A549 (cell line): ENCODE measurements around the gene PGBD4.

Experiments
- CBX8 ChIP-seq: fragments of 200-600 bp; sonication (generic); IDR thresholded peaks from 2 replicates; pipeline ENCODE4 v1.6.1; 2016
- GATA3 ChIP-seq: IDR thresholded peaks from 2 replicates; pipeline ENCODE4 v1.6.1; 2012; ENCODE audit warnings: borderline replicate concordance
- JUN ChIP-seq, 2 experiments: fragments of >200 bp; sonication (Bioruptor Twin); formaldehyde crosslinking; IDR thresholded peaks; 2 replicates in 1 of 2; 3 replicates in 1 of 2; pipeline ENCODE4 v1.6.1; 2016 to 2017
- KDM5A ChIP-seq: fragments of 200-600 bp; sonication (generic); IDR thresholded peaks from 2 replicates; pipeline ENCODE4 v1.6.1; 2016; ENCODE audit warnings: antibody characterized with exemption, mild to moderate bottlenecking
- MYC ChIP-seq: IDR thresholded peaks from 2 replicates; pipeline ENCODE4 v1.6.1; 2012; ENCODE audit warnings: mild to moderate bottlenecking, inconsistent platforms, low read length, improper control_type of control experiment, borderline replicate concordance
- NFE2L2 ChIP-seq: fragments of 150-350 bp; conservative IDR thresholded peaks from 2 replicates; pipeline ENCODE4 v1.6.1; 2014; ENCODE audit warnings: low read length
- NR3C1 ChIP-seq: fragments of >200 bp; sonication (Bioruptor Twin); formaldehyde crosslinking; IDR thresholded peaks from 3 replicates; pipeline ENCODE4 v1.6.1; 2017
- POLR2A ChIP-seq: IDR thresholded peaks from 2 replicates; pipeline ENCODE4 v1.6.1; 2012; ENCODE audit warnings: mild to moderate bottlenecking, low read length
- RAD21 ChIP-seq, 2 experiments: fragments of >200 bp in 1 of 2; sonication (Bioruptor Twin) in 1 of 2; formaldehyde crosslinking in 1 of 2; IDR thresholded peaks in 1 of 2; conservative IDR thresholded peaks in 1 of 2; 2 replicates in 1 of 2; 3 replicates in 1 of 2; pipeline ENCODE4 v1.6.1; 2012 to 2018; ENCODE audit warnings: inconsistent platforms in 1 of 2
- RFX5 ChIP-seq: fragments of 450-650 bp; IDR thresholded peaks from 2 replicates; pipeline ENCODE4 v1.7.1; 2014; ENCODE audit warnings: antibody characterized with exemption, mild to moderate bottlenecking, moderate library complexity
- TF ChIP-seq, protein P1 (sequence below): fragments of >200 bp; sonication (Bioruptor Twin); formaldehyde crosslinking; IDR thresholded peaks from 3 replicates; pipeline ENCODE4 v1.5.1; 2016
- TF ChIP-seq, protein P2 (sequence below): fragments of 450-650 bp; IDR thresholded peaks from 2 replicates; pipeline ENCODE4 v1.6.1; 2014; ENCODE audit warnings: antibody characterized with exemption

DNA sequence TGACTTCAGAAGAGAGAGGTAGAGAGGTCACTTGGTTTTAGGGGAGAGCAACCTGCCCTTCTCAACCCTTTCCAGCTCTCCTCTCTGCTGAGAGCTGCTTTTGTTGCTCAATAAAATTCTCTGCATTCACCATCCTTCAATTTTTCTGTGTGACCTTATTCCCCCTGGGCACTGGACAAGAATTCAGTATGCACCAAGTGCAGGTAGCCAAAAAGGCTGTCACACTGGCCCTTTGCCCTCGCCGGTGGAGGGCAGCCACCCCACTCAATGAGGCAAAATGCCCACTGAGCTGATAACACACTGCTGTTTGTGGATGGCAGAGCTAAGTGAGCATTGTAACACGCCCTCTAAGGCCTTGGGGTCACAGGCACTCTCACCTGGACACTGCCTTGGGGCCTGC lies 12.9 kb downstream of the PGBD4 start:
- TF ChIP-seq, protein P1, sequence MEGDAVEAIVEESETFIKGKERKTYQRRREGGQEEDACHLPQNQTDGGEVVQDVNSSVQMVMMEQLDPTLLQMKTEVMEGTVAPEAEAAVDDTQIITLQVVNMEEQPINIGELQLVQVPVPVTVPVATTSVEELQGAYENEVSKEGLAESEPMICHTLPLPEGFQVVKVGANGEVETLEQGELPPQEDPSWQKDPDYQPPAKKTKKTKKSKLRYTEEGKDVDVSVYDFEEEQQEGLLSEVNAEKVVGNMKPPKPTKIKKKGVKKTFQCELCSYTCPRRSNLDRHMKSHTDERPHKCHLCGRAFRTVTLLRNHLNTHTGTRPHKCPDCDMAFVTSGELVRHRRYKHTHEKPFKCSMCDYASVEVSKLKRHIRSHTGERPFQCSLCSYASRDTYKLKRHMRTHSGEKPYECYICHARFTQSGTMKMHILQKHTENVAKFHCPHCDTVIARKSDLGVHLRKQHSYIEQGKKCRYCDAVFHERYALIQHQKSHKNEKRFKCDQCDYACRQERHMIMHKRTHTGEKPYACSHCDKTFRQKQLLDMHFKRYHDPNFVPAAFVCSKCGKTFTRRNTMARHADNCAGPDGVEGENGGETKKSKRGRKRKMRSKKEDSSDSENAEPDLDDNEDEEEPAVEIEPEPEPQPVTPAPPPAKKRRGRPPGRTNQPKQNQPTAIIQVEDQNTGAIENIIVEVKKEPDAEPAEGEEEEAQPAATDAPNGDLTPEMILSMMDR: no peak
- TF ChIP-seq JUN (IDR thresholded peaks at IDR 0.05) (no peak), RAD21 (conservative IDR thresholded peaks at IDR 0.05 in 1 of 2, IDR thresholded peaks at IDR 0.05 in 1 of 2) (no peak), MYC (no peak), POLR2A (no peak), GATA3 (no peak), NFE2L2 (no peak), NR3C1 (no peak), KDM5A (no peak), RFX5 (no peak), CBX8 (no peak)
- TF ChIP-seq, protein P2, sequence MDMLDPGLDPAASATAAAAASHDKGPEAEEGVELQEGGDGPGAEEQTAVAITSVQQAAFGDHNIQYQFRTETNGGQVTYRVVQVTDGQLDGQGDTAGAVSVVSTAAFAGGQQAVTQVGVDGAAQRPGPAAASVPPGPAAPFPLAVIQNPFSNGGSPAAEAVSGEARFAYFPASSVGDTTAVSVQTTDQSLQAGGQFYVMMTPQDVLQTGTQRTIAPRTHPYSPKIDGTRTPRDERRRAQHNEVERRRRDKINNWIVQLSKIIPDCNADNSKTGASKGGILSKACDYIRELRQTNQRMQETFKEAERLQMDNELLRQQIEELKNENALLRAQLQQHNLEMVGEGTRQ: no peak
